ENCODE data around the gene FAT3. TPM values are rescaled to one million over a fixed set of nuclear protein-coding genes. Genes with fewer than 3 reads are reported as not detected.

The FAT3 gene
- under 0.01 TPM in 1 of 2 replicates, not detected in the other for total RNA-seq

DNA sequence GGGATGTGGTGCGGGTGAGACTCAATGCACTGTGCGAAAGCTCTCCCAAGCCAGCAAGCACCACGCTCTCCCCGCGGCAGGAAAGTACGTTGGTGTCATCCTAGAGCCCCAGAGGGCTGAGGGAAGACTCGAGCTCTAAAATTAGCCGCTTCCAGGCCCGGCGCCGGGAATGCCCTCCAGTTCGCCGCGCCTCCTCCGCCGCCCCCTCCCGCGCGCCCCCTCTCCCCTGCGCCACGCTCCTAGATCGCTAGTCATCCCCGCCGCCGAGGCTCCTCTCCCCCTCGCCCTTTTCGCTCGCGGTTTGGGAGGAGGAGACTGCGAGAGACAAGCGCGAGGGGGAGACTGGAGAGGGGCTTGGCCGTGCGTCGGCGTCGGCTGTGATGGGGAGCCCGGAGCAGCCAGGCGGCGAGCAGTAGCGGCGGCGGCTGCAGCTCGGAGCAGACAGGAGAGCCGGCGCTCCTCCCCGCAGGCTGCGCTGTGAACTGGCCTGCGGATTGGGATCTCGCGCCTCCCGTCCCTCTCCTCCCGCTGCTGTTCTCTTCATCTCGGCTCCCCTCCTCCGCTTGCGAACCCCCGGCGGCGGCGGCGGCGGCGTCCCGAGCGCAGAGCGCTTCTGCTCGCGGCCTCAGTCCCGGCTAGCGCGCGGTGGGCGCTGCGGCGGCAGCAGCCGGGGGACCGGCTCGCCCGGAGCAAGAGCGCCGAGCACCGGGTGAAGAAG, at the start of gene FAT3:
FAT3 (plus strand) TSS at position 412 of the 718 bp plus-strand sequence. CDS start 127,295 bp downstream, outside the sequence.

